Transverse colon (tissue), 4 donors: ENCODE results near the gene CDSN. TPM values are rescaled to one million over a fixed set of nuclear protein-coding genes. Genes with fewer than 3 reads are reported as not detected.

ENCODE experiments used
- DNase-seq: peaks from one replicate; pipeline ENCODE4 v3.0.0-alpha.2; 2019
- H3K27ac ChIP-seq, 4 donors: fragments of 200-600 bp; sonication (generic); 2 replicates each; pipeline ENCODE4 v1.5.1; 2016 to 2018; ENCODE audit warnings: inconsistent platforms in 4 of 4
- H3K27me3 ChIP-seq: fragments of 200-600 bp; sonication (generic); 2 replicates; pipeline ENCODE4 v1.5.1; 2017; ENCODE audit warnings: inconsistent platforms
- H3K36me3 ChIP-seq, 4 donors: fragments of 200-600 bp; sonication (generic); 2 replicates each; pipeline ENCODE4 v1.5.1; 2017 to 2019; ENCODE audit warnings: inconsistent platforms in 4 of 4
- H3K4me1 ChIP-seq, 4 donors: fragments of 200-600 bp; sonication (generic); 2 replicates each; pipeline ENCODE4 v1.5.1; 2017 to 2020; ENCODE audit warnings: inconsistent platforms in 4 of 4
- H3K4me3 ChIP-seq, 4 donors: fragments of 200-600 bp; sonication (generic); 1 replicate in 1 of 4; 2 replicates in 3 of 4; pipeline versions ENCODE4 v1.5.1 to v1.6.1; 2017 to 2019; ENCODE audit warnings: inconsistent platforms in 4 of 4
- H3K9me3 ChIP-seq, 2 donors: fragments of 200-600 bp; sonication (generic); 2 replicates each; pipeline ENCODE4 v1.5.1; 2017 to 2019; ENCODE audit warnings: inconsistent platforms in 2 of 2
- CTCF ChIP-seq, 5 experiments: fragments of 200-600 bp in 3 of 5; fragments of 450-650 bp in 2 of 5; sonication (generic) in 3 of 5; IDR thresholded peaks; 1 replicate in 2 of 5; 2 replicates in 3 of 5; pipeline ENCODE4 v1.5.1; 2016 to 2017; ENCODE audit warnings: antibody characterized with exemption in 5 of 5, inconsistent platforms in 3 of 5, mild to moderate bottlenecking in 2 of 5, moderate library complexity in 1 of 5
- EP300 ChIP-seq: sonication (generic); formaldehyde crosslinking; IDR thresholded peaks from one replicate; pipeline ENCODE4 v1.6.1; 2017; ENCODE audit warnings: antibody characterized with exemption, low read depth
- POLR2A ChIP-seq: fragments of 450-650 bp; IDR thresholded peaks from one replicate; pipeline ENCODE4 v1.6.1; 2016; ENCODE audit warnings: antibody characterized with exemption, mild to moderate bottlenecking, moderate library complexity
- POLR2AphosphoS5 ChIP-seq, 3 donors: sonication (generic); formaldehyde crosslinking; IDR thresholded peaks; one replicate each; pipeline ENCODE4 v1.6.1; 2016; ENCODE audit warnings: antibody characterized with exemption in 3 of 3
- WGBS, 2 donors: methylation state at CpG; one replicate each; pipeline ENCODE4 v1.1.5; 2018; ENCODE audit warnings: low coverage in 1 of 2; 5-methylcytosine and 5-hydroxymethylcytosine counted together
- in situ Hi-C, 4 donors: fragments of 200-750 bp; cut with MboI; loops; one replicate each; pipeline versions ENCODE4 v1.15.0 to v1.15.1; 2017; ENCODE audit warnings: low sequenced_read_pairs in 3 of 4, low pct_ligation_motif_present in 1 of 4, low pct_unique_long_range_greater_than_20kb in 1 of 4
- intact Hi-C: fragments of 100-400 bp; cut with DNase I; formaldehyde crosslinking; loops from one replicate; pipeline ENCODE4 v1.15.1; 2023; ENCODE audit warnings: low total_unique reads
- total RNA-seq, 4 donors: library from RNA; depleted of rRNA; stranded (reverse); fragments of >200 nt; gene quantifications; one replicate each; pipeline ENCODE4 v1.1.0, GENCODE V29; 2016

The CDSN gene
- total RNA-seq, 4 donors from 2014 or later: not detected

GRCh38 chr6:31126396-31127175 is 6.3 kb upstream of the CDSN start:
- no peak for TF ChIP-seq CTCF (IDR thresholded peaks at IDR 0.05)
- no peak for TF ChIP-seq EP300
- TF ChIP-seq POLR2AphosphoS5 (IDR thresholded peaks at IDR 0.05): no peak
- TF ChIP-seq POLR2A: no peak
- no peaks in the 10 kb centered on the region for H3K36me3 ChIP-seq
- no peak for DNase-seq
- H3K9me3 ChIP-seq: no peaks in the 10 kb centered on the region
- in situ Hi-C loops: no loop called here
- peaks cover 0 to 12% (median 4%) of the 10 kb centered on the region in 4 donors for H3K4me1 ChIP-seq
- WGBS, 2 donors: 67 to 70% methylated on average over 2 to 16 of the region's 16 CpGs
- H3K27me3 ChIP-seq: no peaks in the 10 kb centered on the region
- intact Hi-C loops: no loop called here
- no peak overlapping the region for H3K27ac ChIP-seq
- no peak overlapping the region for H3K4me3 ChIP-seq

- Histone ChIP-seq H3K4me1 (peaks cover 0 to 12% (median 4%) of the 10 kb centered on the region in 4 donors), H3K9me3 (no peaks in the 10 kb centered on the region), H3K36me3 (no peaks in the 10 kb centered on the region), H3K27ac (no peak overlapping the region), H3K27me3 (no peaks in the 10 kb centered on the region), H3K4me3 (no peak overlapping the region)
- TF ChIP-seq CTCF (IDR thresholded peaks at IDR 0.05) (no peak), POLR2AphosphoS5 (IDR thresholded peaks at IDR 0.05) (no peak), EP300 (no peak), POLR2A (no peak)
- no peak for DNase-seq
- intact Hi-C loops: no loop called here
- in situ Hi-C loops: no loop called here
- 69 to 75% methylated on average over 5 to 12 of the region's 12 CpGs for WGBS, 2 donors
Observed at GRCh38 chr6:31125586-31126363, 5.5 kb upstream of the CDSN start.

- no peak for DNase-seq
- intact Hi-C loops: no loop called here
- WGBS, 2 donors: 60% methylated on average over 8 of the region's 8 CpGs; no CpG with 5 or more reads in 1 of the 2 donors
- Histone ChIP-seq H3K36me3 (no peaks in the 10 kb centered on the region), H3K27ac (no peak overlapping the region), H3K27me3 (no peaks in the 10 kb centered on the region), H3K4me3 (no peak overlapping the region), H3K9me3 (no peaks in the 10 kb centered on the region), H3K4me1 (peaks cover 0 to 12% (median 4%) of the 10 kb centered on the region in 4 donors)
- TF ChIP-seq CTCF (IDR thresholded peaks at IDR 0.05): no peak
- TF ChIP-seq EP300: no peak
- no peak for TF ChIP-seq POLR2AphosphoS5 (IDR thresholded peaks at IDR 0.05)
- TF ChIP-seq POLR2A: no peak
- in situ Hi-C loops: no loop called here
Observed at GRCh38 chr6:31125162-31125561, 4.9 kb upstream of the CDSN start.
